Naive thymus-derived CD4-positive, alpha-beta T cell (primary cell): Measurements from ENCODE around the gene PDCD1LG2. TPM values are rescaled to one million over a fixed set of nuclear protein-coding genes. Genes with fewer than 3 reads are reported as not detected.

Experiments used
- ATAC-seq: fragments of 150-1000 bp; cut with Tn5 transposase; 2 replicates; pipeline ENCODE4 v1.10.0; 2021; ENCODE audit warnings: mild to moderate bottlenecking, moderate library complexity
- CTCF ChIA-PET: fragments of 350-600 bp; sonication (Branson Sonifier 250); formaldehyde crosslinking; loops from one replicate; lab custom pipeline; 2021; ENCODE audit warnings: antibody characterized with exemption; lab: Charles Lee
- POLR2A ChIA-PET: fragments of 350-600 bp; sonication (Branson Sonifier 250); formaldehyde crosslinking; loops from one replicate; lab custom pipeline; 2021; ENCODE audit warnings: antibody characterized with exemption, inconsistent platforms; lab: Charles Lee
- DNase-seq, 9 donors: peaks; one replicate each; pipeline versions ENCODE4 v3.0.0 to v3.0.0-alpha.2; 2020 to 2022; ENCODE audit warnings: mixed read lengths in 1 of 9
- H3K27ac ChIP-seq: one replicate; pipeline ENCODE4 v1.7.0; 2013; ENCODE audit warnings: mild to moderate bottlenecking, low read depth, low read length, moderate library complexity
- H3K27me3 ChIP-seq, 2 donors: one replicate each; pipeline ENCODE4 v1.7.0; 2013; ENCODE audit warnings: low read length in 2 of 2, mild to moderate bottlenecking in 2 of 2, moderate library complexity in 2 of 2; ENCODE audit not compliant: control insufficient read depth in 2 of 2, insufficient read depth in 2 of 2
- H3K36me3 ChIP-seq, 3 experiments: 1 replicate in 2 of 3; 2 replicates in 1 of 3; pipeline ENCODE4 v1.7.0; 2013; ENCODE audit warnings: low read length in 3 of 3, mild to moderate bottlenecking in 3 of 3, moderate library complexity in 1 of 3; ENCODE audit not compliant: insufficient read depth in 3 of 3, control insufficient read depth in 2 of 3
- H3K4me1 ChIP-seq, 2 donors: one replicate each; pipeline ENCODE4 v1.7.0; 2013; ENCODE audit warnings: low read length in 2 of 2, mild to moderate bottlenecking in 2 of 2, moderate library complexity in 1 of 2; ENCODE audit not compliant: control insufficient read depth in 2 of 2, insufficient read depth in 2 of 2
- H3K4me3 ChIP-seq: 2 replicates; pipeline ENCODE4 v1.7.0; 2013; ENCODE audit warnings: mild to moderate bottlenecking, low read length
- H3K9me3 ChIP-seq, 3 experiments: 1 replicate in 2 of 3; 2 replicates in 1 of 3; pipeline ENCODE4 v1.7.0; 2013; ENCODE audit warnings: low read length in 3 of 3; ENCODE audit not compliant: control insufficient read depth in 2 of 3
- H3K27ac Mint-ChIP-seq, 9 donors: one replicate each; pipeline ENCODE4 v1.8.0; 2020 to 2022; ENCODE audit warnings: mixed read lengths in 9 of 9, mild to moderate bottlenecking in 8 of 9, moderate library complexity in 5 of 9, inconsistent platforms in 2 of 9
- H3K27me3 Mint-ChIP-seq, 5 donors: one replicate each; pipeline ENCODE4 v1.8.0; 2021 to 2022; ENCODE audit warnings: mixed read lengths in 5 of 5, mild to moderate bottlenecking in 1 of 5
- H3K36me3 Mint-ChIP-seq, 5 donors: one replicate each; pipeline ENCODE4 v1.8.0; 2020 to 2022; ENCODE audit warnings: mixed read lengths in 5 of 5, mild to moderate bottlenecking in 3 of 5, inconsistent platforms in 1 of 5
- H3K4me1 Mint-ChIP-seq, 7 donors: one replicate each; pipeline ENCODE4 v1.8.0; 2020 to 2022; ENCODE audit warnings: mixed read lengths in 7 of 7, mild to moderate bottlenecking in 3 of 7, inconsistent platforms in 1 of 7
- H3K4me3 Mint-ChIP-seq, 10 donors: one replicate each; pipeline ENCODE4 v1.8.0; 2020 to 2022; ENCODE audit warnings: mild to moderate bottlenecking in 10 of 10, mixed read lengths in 10 of 10, moderate library complexity in 6 of 10, inconsistent platforms in 2 of 10
- H3K9me3 Mint-ChIP-seq, 11 donors: one replicate each; pipeline ENCODE4 v1.8.0; 2020 to 2022; ENCODE audit warnings: mixed read lengths in 11 of 11, mild to moderate bottlenecking in 4 of 11, inconsistent platforms in 1 of 11, moderate library complexity in 1 of 11
- intact Hi-C, 2 donors: fragments of 100-400 bp; cut with micrococcal nuclease; formaldehyde crosslinking; loops; one replicate each; pipeline ENCODE4 v1.15.1; 2023
- polyA plus RNA-seq, 2 donors: library from polyadenylated mRNA; unstranded; fragments of 300-500 nt; fragmentation: Illumina TruSeq; gene quantifications; one replicate each; pipeline ENCODE4 v1.2.3, GENCODE V29; 2021
- total RNA-seq, 6 experiments: library from RNA in 5 of 6; stranded (reverse) in 5 of 6; gene quantifications; 1 replicate in 5 of 6; 2 replicates in 1 of 6; pipeline ENCODE4 v1.2.3 and lab custom pipeline; 2021 to 2026

The PDCD1LG2 gene
- total and polyA plus RNA-seq, 7 experiments from 2014 or later: 0.16 to 7.4 (median 0.32) TPM; not detected in 2

- Histone ChIP-seq H3K4me1 (peaks cover 19 to 32% of the 10 kb centered on the region in 2 donors), H3K36me3 (no peaks in the 10 kb centered on the region), H3K27ac (peak overlapping the region; percentile 28), H3K27me3 (no peaks in the 10 kb centered on the region), H3K4me3 (no peak overlapping the region), H3K9me3 (no peaks in the 10 kb centered on the region)
- Mint-ChIP-seq H3K4me1 (peaks cover 20 to 50% (median 42%) of the 10 kb centered on the region in 7 donors), H3K27me3 (no peaks in the 10 kb centered on the region), H3K4me3 (peak overlapping the region in 9 of 10 donors; percentile 4 to 57 (median 37)), H3K36me3 (peaks cover 0 to 57% (median 0%) of the 10 kb centered on the region in 5 donors), H3K9me3 (no peaks in the 10 kb centered on the region), H3K27ac (peak overlapping the region; percentile 53 to 78 (median 72))
- POLR2A ChIA-PET: interaction anchor here (0.7 to 1.2 kb wide), 4 partner anchors 13 to 81 kb away, joined by 3 to 7 read pairs (median 5); partner anchors contain the start of gene CD274
- intact Hi-C loops: loop anchor here (1.0 to 5.0 kb wide), 7 partner anchors 20 to 56 kb away; partner anchors contain the start of gene PDCD1LG2 (in 2 of the 2)
- CTCF ChIA-PET: interaction anchor here (1.3 to 1.7 kb wide), 2 partner anchors 15 to 52 kb away, joined by 4 to 5 read pairs; no protein-coding TSS in a partner anchor
- ATAC-seq: peak; percentile 94
- DNase-seq: peak in 5 of 9 donors; percentile 4 to 39 (median 28)
Measured at GRCh38 chr9:5531101-5531882, 21.0 kb downstream of the PDCD1LG2 start.

GRCh38 chr9:5532306-5532705, 22.0 kb downstream of the PDCD1LG2 start:
- ChIA-PET CTCF (interaction anchor here (1.3 kb wide), 1 partner anchor 14 kb away, joined by 4 read pairs; no protein-coding TSS in a partner anchor), POLR2A (interaction anchor here (0.8 to 1.4 kb wide), 2 partner anchors 23 to 48 kb away, joined by 3 to 4 read pairs; no protein-coding TSS in a partner anchor)
- Histone ChIP-seq H3K9me3 (no peaks in the 10 kb centered on the region), H3K4me1 (peaks cover 19 to 32% of the 10 kb centered on the region in 2 donors), H3K27ac (no peak overlapping the region), H3K27me3 (no peaks in the 10 kb centered on the region), H3K36me3 (no peaks in the 10 kb centered on the region), H3K4me3 (no peak overlapping the region)
- Mint-ChIP-seq H3K4me1 (peaks cover 20 to 57% (median 42%) of the 10 kb centered on the region in 7 donors), H3K4me3 (peak overlapping the region in 6 of 10 donors; percentile 9 to 57 (median 34)), H3K27me3 (no peaks in the 10 kb centered on the region), H3K9me3 (no peaks in the 10 kb centered on the region), H3K36me3 (peaks cover 0 to 59% (median 0%) of the 10 kb centered on the region in 5 donors), H3K27ac (peak overlapping the region; percentile 53 to 85 (median 72))
- DNase-seq (no peak), ATAC-seq (no peak)
- intact Hi-C loops: loop anchor here in 1 of 2 donors (5.0 kb wide), 2 partner anchors 40 to 55 kb away; no protein-coding TSS in a partner anchor

- CTCF ChIA-PET: no interaction called here
- intact Hi-C loops: loop anchor here in 1 of 2 donors (5.0 kb wide), 2 partner anchors 40 to 55 kb away; no protein-coding TSS in a partner anchor
- Histone ChIP-seq H3K9me3 (no peaks in the 10 kb centered on the region), H3K27me3 (no peaks in the 10 kb centered on the region), H3K4me3 (no peak overlapping the region), H3K4me1 (peaks cover 19 to 32% of the 10 kb centered on the region in 2 donors), H3K27ac (no peak overlapping the region), H3K36me3 (no peaks in the 10 kb centered on the region)
- POLR2A ChIA-PET: interaction anchor here (0.6 to 1.4 kb wide), 3 partner anchors 11 to 48 kb away, joined by 3 to 4 read pairs (median 3); no protein-coding TSS in a partner anchor
- no peaks in the 10 kb centered on the region for H3K27me3 Mint-ChIP-seq
- H3K4me3 Mint-ChIP-seq: peak overlapping the region in 2 of 10 donors; percentile 48 to 57
- peak overlapping the region in 7 of 9 donors; percentile 52 to 85 (median 72) for H3K27ac Mint-ChIP-seq
- ATAC-seq: no peak
- no peak for DNase-seq
- no peaks in the 10 kb centered on the region for H3K9me3 Mint-ChIP-seq
- H3K4me1 Mint-ChIP-seq: peaks cover 20 to 57% (median 42%) of the 10 kb centered on the region in 7 donors
- H3K36me3 Mint-ChIP-seq: peaks cover 0 to 63% (median 0%) of the 10 kb centered on the region in 5 donors
Measured at GRCh38 chr9:5532790-5533189, 22.5 kb downstream of the PDCD1LG2 start.

DNA sequence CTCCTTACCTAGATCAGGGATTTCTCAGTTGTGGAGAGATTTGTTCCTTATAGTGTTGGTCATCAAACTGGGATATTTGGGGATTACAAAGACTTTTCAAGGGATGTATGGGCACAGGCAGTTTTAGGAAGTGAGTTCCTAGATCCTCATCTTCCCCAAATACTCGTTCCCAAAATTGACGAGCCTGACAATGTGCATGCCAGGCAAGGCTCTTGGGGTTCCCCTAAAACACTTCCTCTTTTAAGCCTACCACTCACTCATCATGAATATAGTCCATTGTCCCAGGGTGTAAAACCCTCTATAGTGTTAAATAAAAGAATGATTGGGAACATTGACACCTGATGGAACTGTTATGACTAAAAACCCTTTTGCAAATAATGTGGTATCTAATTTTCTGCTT, 26.4 kb downstream of the PDCD1LG2 start:
- Histone ChIP-seq H3K36me3 (no peaks in the 10 kb centered on the region), H3K4me1 (peaks cover 14% of the 10 kb centered on the region in 2 donors), H3K9me3 (no peaks in the 10 kb centered on the region), H3K4me3 (no peak overlapping the region), H3K27ac (no peak overlapping the region), H3K27me3 (no peaks in the 10 kb centered on the region)
- intact Hi-C loops: no loop called here
- no peak overlapping the region for H3K27ac Mint-ChIP-seq
- H3K27me3 Mint-ChIP-seq: no peaks in the 10 kb centered on the region
- no peak overlapping the region for H3K4me3 Mint-ChIP-seq
- peaks cover 0 to 74% (median 0%) of the 10 kb centered on the region in 5 donors for H3K36me3 Mint-ChIP-seq
- CTCF ChIA-PET: no interaction called here
- ATAC-seq: peak; percentile 70
- H3K9me3 Mint-ChIP-seq: peaks cover 0 to 12% (median 0%) of the 10 kb centered on the region in 11 donors
- no peak for DNase-seq
- peaks cover 8 to 56% (median 21%) of the 10 kb centered on the region in 7 donors for H3K4me1 Mint-ChIP-seq
- POLR2A ChIA-PET: no interaction called here

GRCh38 chr9:5543875-5544702, 33.8 kb downstream of the PDCD1LG2 start:
- no peaks in the 10 kb centered on the region for H3K27me3 Mint-ChIP-seq
- H3K36me3 Mint-ChIP-seq: peaks cover 0 to 58% (median 0%) of the 10 kb centered on the region in 5 donors
- Histone ChIP-seq H3K27me3 (no peaks in the 10 kb centered on the region), H3K4me1 (no peaks in the 10 kb centered on the region), H3K36me3 (no peaks in the 10 kb centered on the region), H3K27ac (no peak overlapping the region), H3K9me3 (no peaks in the 10 kb centered on the region), H3K4me3 (no peak overlapping the region)
- H3K4me1 Mint-ChIP-seq: peaks cover 0 to 36% (median 0%) of the 10 kb centered on the region in 7 donors
- no peak for ATAC-seq
- DNase-seq: no peak
- no peak overlapping the region for H3K4me3 Mint-ChIP-seq
- H3K9me3 Mint-ChIP-seq: peaks cover 0 to 16% (median 0%) of the 10 kb centered on the region in 11 donors
- H3K27ac Mint-ChIP-seq: peak overlapping the region in 2 of 9 donors; percentile 41 to 53
- CTCF ChIA-PET: no interaction called here
- POLR2A ChIA-PET: interaction anchor here (0.9 to 1.1 kb wide), 2 partner anchors 11 to 13 kb away, joined by 3 to 6 read pairs; no protein-coding TSS in a partner anchor
- intact Hi-C loops: no loop called here
